ENCODE data around the gene OLFM4. TPM values are rescaled to one million over a fixed set of nuclear protein-coding genes. Genes with fewer than 3 reads are reported as not detected.

Gene OLFM4
- total RNA-seq, 2 donors from 2014 or later: 1.1 to 1.2 TPM

DNA sequence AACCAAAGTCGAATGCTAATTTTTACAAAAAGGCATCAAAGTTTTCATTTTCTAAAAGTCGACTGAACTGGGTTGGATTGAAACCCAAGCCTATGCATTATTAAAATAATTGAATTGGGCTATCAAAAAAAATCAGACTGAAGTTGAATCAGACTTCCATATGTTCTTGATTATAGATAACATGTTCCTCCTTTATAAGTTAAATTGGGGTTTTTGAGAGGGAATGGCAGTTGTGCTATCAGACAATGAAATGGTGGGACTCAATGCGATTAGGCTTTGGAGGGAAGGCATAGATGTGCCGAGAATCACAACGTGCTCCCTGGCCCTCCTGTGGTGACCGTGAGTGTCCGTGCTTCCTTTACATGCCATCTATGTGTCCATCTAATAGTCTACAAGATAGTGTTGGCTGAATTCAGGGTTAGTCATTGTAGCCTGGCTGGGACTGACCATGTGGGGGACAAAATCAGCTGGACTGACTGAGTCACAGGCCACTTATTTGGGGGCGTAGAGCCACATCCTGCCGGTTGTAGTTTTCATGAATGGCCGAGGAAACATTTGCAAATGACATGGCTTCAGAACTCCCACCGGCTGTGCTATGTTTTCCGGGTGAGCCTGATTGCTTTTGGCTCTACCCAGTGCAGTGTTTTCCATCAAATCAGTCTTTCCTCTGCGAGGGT, 37.1 kb upstream of the OLFM4 start:
- ATAC-seq (ENCODE audit: insufficient number of reproducible peaks, low FRiP score, low read depth) (no peak), DNase-seq (ENCODE audit: low spot score) (no peak)
- TF ChIP-seq, protein P1, sequence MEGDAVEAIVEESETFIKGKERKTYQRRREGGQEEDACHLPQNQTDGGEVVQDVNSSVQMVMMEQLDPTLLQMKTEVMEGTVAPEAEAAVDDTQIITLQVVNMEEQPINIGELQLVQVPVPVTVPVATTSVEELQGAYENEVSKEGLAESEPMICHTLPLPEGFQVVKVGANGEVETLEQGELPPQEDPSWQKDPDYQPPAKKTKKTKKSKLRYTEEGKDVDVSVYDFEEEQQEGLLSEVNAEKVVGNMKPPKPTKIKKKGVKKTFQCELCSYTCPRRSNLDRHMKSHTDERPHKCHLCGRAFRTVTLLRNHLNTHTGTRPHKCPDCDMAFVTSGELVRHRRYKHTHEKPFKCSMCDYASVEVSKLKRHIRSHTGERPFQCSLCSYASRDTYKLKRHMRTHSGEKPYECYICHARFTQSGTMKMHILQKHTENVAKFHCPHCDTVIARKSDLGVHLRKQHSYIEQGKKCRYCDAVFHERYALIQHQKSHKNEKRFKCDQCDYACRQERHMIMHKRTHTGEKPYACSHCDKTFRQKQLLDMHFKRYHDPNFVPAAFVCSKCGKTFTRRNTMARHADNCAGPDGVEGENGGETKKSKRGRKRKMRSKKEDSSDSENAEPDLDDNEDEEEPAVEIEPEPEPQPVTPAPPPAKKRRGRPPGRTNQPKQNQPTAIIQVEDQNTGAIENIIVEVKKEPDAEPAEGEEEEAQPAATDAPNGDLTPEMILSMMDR (IDR thresholded peaks at IDR 0.05): no peak
- Histone ChIP-seq H3K27me3 (replicated peaks; ENCODE audit: insufficient read depth) (no peaks in the 10 kb centered on the region), H3K9me3 (no peaks in the 10 kb centered on the region), H3K4me1 (ENCODE audit: control insufficient read depth in 1 of 2, low read depth in 2 of 2) (no peaks in the 10 kb centered on the region), H3K4me3 (no peak overlapping the region), H3K36me3 (no peaks in the 10 kb centered on the region), H3K27ac (no peak overlapping the region)

DNA sequence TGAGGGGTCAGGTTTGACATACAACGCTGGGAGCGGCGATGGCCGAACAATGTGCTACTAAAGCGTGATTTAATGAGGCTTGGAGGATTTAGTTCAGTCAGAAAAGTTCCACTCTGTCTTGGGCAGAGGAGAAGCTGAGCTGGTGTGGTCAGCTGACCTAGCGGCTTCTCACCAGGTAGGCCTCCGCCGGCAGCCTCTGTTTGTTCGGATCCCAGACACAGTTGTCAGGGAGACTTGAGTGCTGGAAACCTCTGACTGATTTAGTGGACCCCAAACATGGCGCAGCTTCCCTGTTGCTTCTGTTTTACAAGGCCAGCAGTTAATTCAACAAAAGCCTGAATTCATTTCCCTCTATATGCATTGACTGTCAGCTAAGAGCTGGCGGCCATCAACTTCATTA, 36.5 kb upstream of the OLFM4 start:
- Histone ChIP-seq H3K36me3 (no peaks in the 10 kb centered on the region), H3K4me1 (ENCODE audit: control insufficient read depth in 1 of 2, low read depth in 2 of 2) (no peaks in the 10 kb centered on the region), H3K4me3 (no peak overlapping the region), H3K9me3 (no peaks in the 10 kb centered on the region), H3K27ac (no peak overlapping the region), H3K27me3 (replicated peaks; ENCODE audit: insufficient read depth) (no peaks in the 10 kb centered on the region)
- TF ChIP-seq, protein P1 (IDR thresholded peaks at IDR 0.05): no peak
- ATAC-seq (ENCODE audit: insufficient number of reproducible peaks, low FRiP score, low read depth): no peak
- DNase-seq (ENCODE audit: low spot score): no peak

DNA sequence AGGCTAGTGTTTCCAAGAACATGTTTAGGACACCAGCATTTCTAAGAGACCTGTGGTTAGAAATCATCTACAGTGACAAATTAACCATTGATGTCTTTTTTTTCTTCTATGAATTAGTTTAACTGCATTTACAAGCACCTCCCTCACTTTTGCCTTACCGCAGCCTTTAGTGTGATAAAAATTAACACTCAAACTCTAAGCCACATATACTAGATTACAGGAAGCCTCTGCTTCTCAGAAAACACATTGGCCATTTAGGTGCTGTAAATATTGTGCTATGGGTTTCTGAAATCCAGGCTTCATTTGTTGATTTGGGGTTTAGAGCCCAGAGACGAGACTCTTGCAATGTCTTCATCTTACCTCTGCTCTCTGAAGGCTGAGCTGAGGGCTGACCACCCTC, 34.6 kb upstream of the OLFM4 start:
- Histone ChIP-seq H3K9me3 (no peaks in the 10 kb centered on the region), H3K27ac (no peak overlapping the region), H3K36me3 (no peaks in the 10 kb centered on the region), H3K4me3 (no peak overlapping the region), H3K27me3 (replicated peaks; ENCODE audit: insufficient read depth) (no peaks in the 10 kb centered on the region), H3K4me1 (ENCODE audit: control insufficient read depth in 1 of 2, low read depth in 2 of 2) (no peaks in the 10 kb centered on the region)
- no peak for DNase-seq (ENCODE audit: low spot score)
- ATAC-seq (ENCODE audit: insufficient number of reproducible peaks, low FRiP score, low read depth): no peak
- TF ChIP-seq, protein P1 (IDR thresholded peaks at IDR 0.05): no peak

DNA sequence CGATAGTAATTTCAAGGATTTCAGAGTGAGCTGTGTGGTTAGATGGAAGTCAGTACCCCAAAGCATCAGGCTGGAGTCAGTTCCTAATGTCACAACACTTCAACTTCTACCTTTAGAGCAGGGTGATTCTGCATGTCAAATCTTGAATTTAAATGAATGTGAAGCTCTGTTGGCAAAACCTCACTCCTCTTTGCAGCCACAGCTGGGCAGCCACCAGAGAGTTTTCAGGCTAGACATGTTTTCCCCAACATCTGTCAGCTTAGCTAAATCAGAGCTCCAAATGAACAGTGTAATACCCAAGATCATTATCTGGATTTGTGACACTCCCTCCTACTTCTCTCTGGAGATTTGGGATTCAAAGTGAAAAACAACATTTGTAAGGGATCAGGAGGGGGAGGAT, 33.7 kb upstream of the OLFM4 start:
- H3K9me3 ChIP-seq: no peaks in the 10 kb centered on the region
- DNase-seq (ENCODE audit: low spot score) (no peak), ATAC-seq (ENCODE audit: insufficient number of reproducible peaks, low FRiP score, low read depth) (no peak)
- H3K27me3 ChIP-seq (replicated peaks; ENCODE audit: insufficient read depth): no peaks in the 10 kb centered on the region
- no peak overlapping the region for H3K4me3 ChIP-seq
- H3K27ac ChIP-seq: no peak overlapping the region
- TF ChIP-seq, protein P1 (IDR thresholded peaks at IDR 0.05): no peak
- H3K4me1 ChIP-seq (ENCODE audit: control insufficient read depth in 1 of 2, low read depth in 2 of 2): no peaks in the 10 kb centered on the region
- no peaks in the 10 kb centered on the region for H3K36me3 ChIP-seq

DNA sequence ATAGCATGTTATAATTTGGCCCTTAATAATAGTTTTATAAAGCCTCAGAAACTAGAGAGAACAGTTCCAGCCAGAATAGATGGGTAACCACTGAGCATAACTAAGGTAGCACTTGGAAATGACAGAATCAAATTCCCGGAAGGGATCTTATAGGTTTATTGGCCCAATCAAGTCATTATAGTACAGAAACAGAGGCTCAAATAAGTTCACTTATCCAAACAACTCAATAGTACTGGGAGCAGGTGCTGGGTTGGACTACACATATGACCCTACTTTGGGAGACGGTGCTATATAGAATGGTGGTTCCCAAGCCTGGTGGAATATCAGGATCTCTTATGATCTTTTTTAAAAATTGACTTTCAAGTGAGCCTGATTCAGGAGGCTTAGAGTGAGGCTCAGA, 32.7 kb upstream of the OLFM4 start:
- TF ChIP-seq, protein P1 (IDR thresholded peaks at IDR 0.05): no peak
- DNase-seq (ENCODE audit: low spot score) (no peak), ATAC-seq (ENCODE audit: insufficient number of reproducible peaks, low FRiP score, low read depth) (no peak)
- Histone ChIP-seq H3K27ac (no peak overlapping the region), H3K4me3 (no peak overlapping the region), H3K9me3 (no peaks in the 10 kb centered on the region), H3K4me1 (ENCODE audit: control insufficient read depth in 1 of 2, low read depth in 2 of 2) (no peaks in the 10 kb centered on the region), H3K27me3 (replicated peaks; ENCODE audit: insufficient read depth) (no peaks in the 10 kb centered on the region), H3K36me3 (no peaks in the 10 kb centered on the region)

Data from thoracic aorta (tissue), 2 donors.